Measurements from ENCODE around the gene FNBP1. TPM values are rescaled to one million over a fixed set of nuclear protein-coding genes. Genes with fewer than 3 reads are reported as not detected.
A peak's percentile ranks its signal among the peaks of the same experiment; 100 is the strongest.

FNBP1 gene
- total RNA-seq, 1 donor from 2014 or later = 34.9 TPM

DNA sequence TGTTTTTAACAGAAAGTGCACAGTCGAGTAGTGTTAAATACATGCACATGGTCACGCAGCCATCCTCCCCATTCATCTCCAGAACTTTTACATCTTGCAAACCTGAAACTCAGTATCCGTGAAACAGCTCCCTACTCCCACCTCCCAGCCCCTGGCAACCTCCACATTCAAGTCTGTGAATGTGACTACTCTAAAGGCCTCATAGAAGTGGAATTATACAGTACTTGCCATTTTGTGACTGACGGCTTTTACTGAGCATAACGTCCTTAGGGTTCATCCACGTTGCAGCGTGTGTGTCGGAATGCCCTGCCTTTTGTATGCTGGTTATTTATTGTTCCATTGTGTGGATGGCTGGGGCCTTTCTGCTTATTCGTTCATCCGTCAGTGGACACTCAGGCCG lies 171.9 kb downstream of the FNBP1 start:
- peak; percentile 45 for DNase-seq (ENCODE audit: low spot score)
- Histone ChIP-seq H3K4me1 (no peaks in the 10 kb centered on the region), H3K9ac (no peak overlapping the region), H3F3A (ENCODE audit: low read depth) (no peaks in the 10 kb centered on the region), H3K9me3 (ENCODE audit: low read depth) (no peaks in the 10 kb centered on the region), H3K36me3 (no peaks in the 10 kb centered on the region), H2AFZ (replicated peaks) (no peak overlapping the region), H3K79me2 (ENCODE audit: low read depth) (no peaks in the 10 kb centered on the region), H3K4me3 (no peak overlapping the region), H3K4me2 (no peak overlapping the region), H3K27ac (no peak overlapping the region), H4K20me1 (ENCODE audit: low read depth) (no peaks in the 10 kb centered on the region), H3K27me3 (no peaks in the 10 kb centered on the region)
- no peak overlapping the region for H3K4me3 Mint-ChIP-seq
- H3K4me1 Mint-ChIP-seq = peaks cover 7% of the 10 kb centered on the region
- H3K9me3 Mint-ChIP-seq = no peaks in the 10 kb centered on the region
- H3K36me3 Mint-ChIP-seq = peaks cover 7% of the 10 kb centered on the region
- no peak overlapping the region for H3K27ac Mint-ChIP-seq
- H3K27me3 Mint-ChIP-seq (ENCODE audit: insufficient read depth, low read depth) = peaks cover 3% of the 10 kb centered on the region
- TF ChIP-seq EZH2 (IDR thresholded peaks at IDR 0.05) (no peak), EZH2phosphoT487 (IDR thresholded peaks at IDR 0.05) (no peak)
- TF ChIP-seq, protein P1, sequence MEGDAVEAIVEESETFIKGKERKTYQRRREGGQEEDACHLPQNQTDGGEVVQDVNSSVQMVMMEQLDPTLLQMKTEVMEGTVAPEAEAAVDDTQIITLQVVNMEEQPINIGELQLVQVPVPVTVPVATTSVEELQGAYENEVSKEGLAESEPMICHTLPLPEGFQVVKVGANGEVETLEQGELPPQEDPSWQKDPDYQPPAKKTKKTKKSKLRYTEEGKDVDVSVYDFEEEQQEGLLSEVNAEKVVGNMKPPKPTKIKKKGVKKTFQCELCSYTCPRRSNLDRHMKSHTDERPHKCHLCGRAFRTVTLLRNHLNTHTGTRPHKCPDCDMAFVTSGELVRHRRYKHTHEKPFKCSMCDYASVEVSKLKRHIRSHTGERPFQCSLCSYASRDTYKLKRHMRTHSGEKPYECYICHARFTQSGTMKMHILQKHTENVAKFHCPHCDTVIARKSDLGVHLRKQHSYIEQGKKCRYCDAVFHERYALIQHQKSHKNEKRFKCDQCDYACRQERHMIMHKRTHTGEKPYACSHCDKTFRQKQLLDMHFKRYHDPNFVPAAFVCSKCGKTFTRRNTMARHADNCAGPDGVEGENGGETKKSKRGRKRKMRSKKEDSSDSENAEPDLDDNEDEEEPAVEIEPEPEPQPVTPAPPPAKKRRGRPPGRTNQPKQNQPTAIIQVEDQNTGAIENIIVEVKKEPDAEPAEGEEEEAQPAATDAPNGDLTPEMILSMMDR (IDR thresholded peaks at IDR 0.05) = no peak

GRCh38 chr9:129869585-129870501 lies 173.1 kb downstream of the FNBP1 start:
- H3K36me3 ChIP-seq = no peaks in the 10 kb centered on the region

GRCh38 chr9:129868872-129869486 lies 174.0 kb downstream of the FNBP1 start:
- TF ChIP-seq, protein P1 (IDR thresholded peaks at IDR 0.05) = no peak
- TF ChIP-seq EZH2 (IDR thresholded peaks at IDR 0.05) (no peak), EZH2phosphoT487 (IDR thresholded peaks at IDR 0.05) (no peak)
- Histone ChIP-seq H4K20me1 (ENCODE audit: low read depth) (no peaks in the 10 kb centered on the region), H2AFZ (replicated peaks) (no peak overlapping the region), H3K27ac (no peak overlapping the region), H3K27me3 (no peaks in the 10 kb centered on the region), H3K4me2 (no peak overlapping the region), H3K9me3 (ENCODE audit: low read depth) (no peaks in the 10 kb centered on the region), H3K4me1 (no peaks in the 10 kb centered on the region), H3K9ac (no peak overlapping the region), H3F3A (ENCODE audit: low read depth) (no peaks in the 10 kb centered on the region), H3K36me3 (no peaks in the 10 kb centered on the region), H3K4me3 (no peak overlapping the region), H3K79me2 (ENCODE audit: low read depth) (no peaks in the 10 kb centered on the region)
- Mint-ChIP-seq H3K4me1 (peaks cover 7% of the 10 kb centered on the region), H3K27ac (no peak overlapping the region), H3K36me3 (peaks cover 6% of the 10 kb centered on the region), H3K4me3 (no peak overlapping the region), H3K27me3 (ENCODE audit: insufficient read depth, low read depth) (peaks cover 3% of the 10 kb centered on the region), H3K9me3 (no peaks in the 10 kb centered on the region)
- no peak for DNase-seq (ENCODE audit: low spot score)

More at GRCh38 chr9:129869585-129870501, 173.1 kb downstream of the FNBP1 start:
- Histone ChIP-seq H4K20me1 (ENCODE audit: low read depth) (no peaks in the 10 kb centered on the region), H3K27me3 (no peaks in the 10 kb centered on the region), H2AFZ (replicated peaks) (no peak overlapping the region), H3F3A (ENCODE audit: low read depth) (no peaks in the 10 kb centered on the region), H3K4me3 (no peak overlapping the region), H3K9ac (no peak overlapping the region), H3K9me3 (ENCODE audit: low read depth) (no peaks in the 10 kb centered on the region), H3K4me2 (no peak overlapping the region), H3K27ac (no peak overlapping the region), H3K79me2 (ENCODE audit: low read depth) (no peaks in the 10 kb centered on the region), H3K4me1 (no peaks in the 10 kb centered on the region)
- TF ChIP-seq EZH2 (IDR thresholded peaks at IDR 0.05) (no peak), EZH2phosphoT487 (IDR thresholded peaks at IDR 0.05) (no peak)
- TF ChIP-seq, protein P1 (IDR thresholded peaks at IDR 0.05) = no peak
- Mint-ChIP-seq H3K27ac (no peak overlapping the region), H3K36me3 (peaks cover 8% of the 10 kb centered on the region), H3K27me3 (ENCODE audit: insufficient read depth, low read depth) (peaks cover 3% of the 10 kb centered on the region), H3K4me1 (peaks cover 7% of the 10 kb centered on the region), H3K4me3 (no peak overlapping the region), H3K9me3 (no peaks in the 10 kb centered on the region)
- DNase-seq (ENCODE audit: low spot score) = no peak
